Measurements from ENCODE around the gene NOL9. TPM values are rescaled to one million over a fixed set of nuclear protein-coding genes. Genes with fewer than 3 reads are reported as not detected.

Gene NOL9
- total RNA-seq, 1 experiment from 2014 or later: 37.6 TPM

- Histone ChIP-seq H4K20me1 (ENCODE audit: insufficient read depth, low read depth, low read length) (no peaks in the 10 kb centered on the region; the same call in 1 of the 2 replicates), H3K9ac (ENCODE audit: low read length) (no peak overlapping the region), H3K4me1 (ENCODE audit: low read length) (no peaks in the 10 kb centered on the region), H3K9me3 (ENCODE audit: low read length) (no peaks in the 10 kb centered on the region), H3K27me3 (ENCODE audit: low read length) (no peaks in the 10 kb centered on the region), H3K4me3 (ENCODE audit: low read length) (no peak overlapping the region), H3K36me3 (ENCODE audit: insufficient read depth, low read length) (no peaks in the 10 kb centered on the region), H3K9me2 (replicated peaks; ENCODE audit: insufficient read depth, low read length) (no peaks in the 10 kb centered on the region), H2AFZ (ENCODE audit: low read length) (no peak overlapping the region), H3K27ac (ENCODE audit: low read length) (no peak overlapping the region), H3K4me2 (ENCODE audit: low read depth, low read length, poor library complexity, severe bottlenecking) (no peak overlapping the region), H3K79me2 (ENCODE audit: low read length) (no peaks in the 10 kb centered on the region)
- DNase-seq: no peak
Measured at GRCh38 chr1:6498576-6499111, 55.7 kb downstream of the NOL9 start.

- Histone ChIP-seq H3K36me3 (ENCODE audit: insufficient read depth, low read length) (no peaks in the 10 kb centered on the region), H3K27me3 (ENCODE audit: low read length) (no peaks in the 10 kb centered on the region), H3K4me1 (ENCODE audit: low read length) (no peaks in the 10 kb centered on the region), H3K9me3 (ENCODE audit: low read length) (no peaks in the 10 kb centered on the region), H3K9ac (ENCODE audit: low read length) (no peak overlapping the region), H3K79me2 (ENCODE audit: low read length) (no peaks in the 10 kb centered on the region), H4K20me1 (ENCODE audit: insufficient read depth, low read depth, low read length) (no peaks in the 10 kb centered on the region; the same call in 1 of the 2 replicates), H3K4me2 (ENCODE audit: low read depth, low read length, poor library complexity, severe bottlenecking) (no peak overlapping the region), H2AFZ (ENCODE audit: low read length) (no peak overlapping the region), H3K9me2 (replicated peaks; ENCODE audit: insufficient read depth, low read length) (no peaks in the 10 kb centered on the region), H3K27ac (ENCODE audit: low read length) (no peak overlapping the region), H3K4me3 (ENCODE audit: low read length) (no peak overlapping the region)
- no peak for DNase-seq
Measured at GRCh38 chr1:6497867-6498575, 56.3 kb downstream of the NOL9 start.

DNA sequence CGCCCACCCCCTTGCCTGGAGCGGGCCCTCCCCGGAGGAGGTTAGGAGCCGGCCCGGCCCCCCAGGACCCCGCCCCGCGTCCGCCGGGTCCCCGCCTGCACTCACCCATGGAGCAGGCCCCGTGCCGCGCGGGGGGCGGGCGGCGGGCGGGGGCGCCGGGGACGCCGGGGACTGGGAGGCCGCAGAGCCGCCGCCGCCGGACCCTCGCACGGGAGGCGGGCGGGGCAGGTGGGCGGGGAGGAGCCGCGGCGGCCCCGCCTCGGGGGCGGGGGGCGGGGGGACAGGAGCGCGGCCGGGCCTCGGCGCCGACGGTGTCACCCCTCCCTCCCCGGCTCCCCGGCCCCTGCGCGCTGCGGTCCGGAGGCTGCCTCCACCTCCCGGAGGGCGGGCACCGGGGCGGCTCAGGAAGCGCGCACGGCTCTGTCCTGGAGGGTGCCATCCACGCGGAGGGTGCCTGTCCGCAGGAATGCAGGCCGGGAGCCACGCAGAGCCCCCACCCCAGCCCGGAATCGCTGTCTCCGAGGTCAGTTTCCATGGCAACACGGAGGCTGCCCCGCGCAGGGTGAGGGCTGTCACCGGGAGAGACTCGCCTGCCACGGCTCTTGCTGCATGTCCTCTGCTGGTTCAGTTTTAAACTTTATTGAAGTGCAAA, 57.0 kb downstream of the NOL9 start:
- no peak overlapping the region for H3K27ac ChIP-seq (ENCODE audit: low read length)
- H3K36me3 ChIP-seq (ENCODE audit: insufficient read depth, low read length): no peaks in the 10 kb centered on the region
- H3K9ac ChIP-seq (ENCODE audit: low read length): no peak overlapping the region
- no peaks in the 10 kb centered on the region for H3K9me2 ChIP-seq (replicated peaks; ENCODE audit: insufficient read depth, low read length)
- no peak overlapping the region for H2AFZ ChIP-seq (ENCODE audit: low read length)
- DNase-seq: no peak
- H3K9me3 ChIP-seq (ENCODE audit: low read length): no peaks in the 10 kb centered on the region
- no peaks in the 10 kb centered on the region for H3K79me2 ChIP-seq (ENCODE audit: low read length)
- H3K4me2 ChIP-seq (ENCODE audit: low read depth, low read length, poor library complexity, severe bottlenecking): no peak overlapping the region
- H3K27me3 ChIP-seq (ENCODE audit: low read length): no peaks in the 10 kb centered on the region
- H3K4me1 ChIP-seq (ENCODE audit: low read length): no peaks in the 10 kb centered on the region
- H4K20me1 ChIP-seq (ENCODE audit: insufficient read depth, low read depth, low read length): no peaks in the 10 kb centered on the region; the same call in 1 of the 2 replicates
- H3K4me3 ChIP-seq (ENCODE audit: low read length): no peak overlapping the region

- H3K79me2 ChIP-seq (ENCODE audit: low read length): no peaks in the 10 kb centered on the region
- H3K4me1 ChIP-seq (ENCODE audit: low read length): no peaks in the 10 kb centered on the region
- no peaks in the 10 kb centered on the region for H3K36me3 ChIP-seq (ENCODE audit: insufficient read depth, low read length)
- H3K9ac ChIP-seq (ENCODE audit: low read length): no peak overlapping the region
- H3K27ac ChIP-seq (ENCODE audit: low read length): no peak overlapping the region
- H4K20me1 ChIP-seq (ENCODE audit: insufficient read depth, low read depth, low read length): no peaks in the 10 kb centered on the region; the same call in 1 of the 2 replicates
- H3K4me2 ChIP-seq (ENCODE audit: low read depth, low read length, poor library complexity, severe bottlenecking): no peak overlapping the region
- no peak overlapping the region for H2AFZ ChIP-seq (ENCODE audit: low read length)
- no peak overlapping the region for H3K4me3 ChIP-seq (ENCODE audit: low read length)
- H3K9me2 ChIP-seq (replicated peaks; ENCODE audit: insufficient read depth, low read length): no peaks in the 10 kb centered on the region
- H3K9me3 ChIP-seq (ENCODE audit: low read length): no peaks in the 10 kb centered on the region
- no peak for DNase-seq
- no peaks in the 10 kb centered on the region for H3K27me3 ChIP-seq (ENCODE audit: low read length)
Measured at GRCh38 chr1:6496890-6497214, 57.5 kb downstream of the NOL9 start.

DNA sequence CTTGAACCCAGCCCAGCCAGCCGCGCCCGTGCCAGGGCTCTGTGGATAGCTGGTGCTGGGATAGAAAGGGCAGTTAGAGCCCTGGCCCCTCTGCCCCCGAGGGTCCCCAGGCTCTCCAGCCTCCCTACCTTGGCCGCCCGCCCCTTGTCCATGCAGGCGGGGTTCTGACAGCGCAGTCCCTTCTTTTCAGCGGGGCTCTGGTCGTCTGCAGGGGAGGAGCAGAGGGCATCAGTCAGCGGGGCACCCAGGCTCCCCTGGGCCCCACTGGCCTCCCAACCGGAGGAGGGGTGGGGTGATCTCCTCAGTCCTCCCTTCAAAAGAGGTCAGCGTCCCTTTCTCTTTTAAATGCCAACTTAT, 58.0 kb downstream of the NOL9 start:
- H3K36me3 ChIP-seq (ENCODE audit: insufficient read depth, low read length): no peaks in the 10 kb centered on the region
- no peak overlapping the region for H3K9ac ChIP-seq (ENCODE audit: low read length)
- no peak overlapping the region for H3K4me2 ChIP-seq (ENCODE audit: low read depth, low read length, poor library complexity, severe bottlenecking)
- no peaks in the 10 kb centered on the region; the same call in 1 of the 2 replicates for H4K20me1 ChIP-seq (ENCODE audit: insufficient read depth, low read depth, low read length)
- no peaks in the 10 kb centered on the region for H3K79me2 ChIP-seq (ENCODE audit: low read length)
- no peak overlapping the region for H3K4me3 ChIP-seq (ENCODE audit: low read length)
- no peaks in the 10 kb centered on the region for H3K9me3 ChIP-seq (ENCODE audit: low read length)
- no peaks in the 10 kb centered on the region for H3K27me3 ChIP-seq (ENCODE audit: low read length)
- no peak overlapping the region for H3K27ac ChIP-seq (ENCODE audit: low read length)
- no peak for DNase-seq
- H2AFZ ChIP-seq (ENCODE audit: low read length): no peak overlapping the region
- H3K4me1 ChIP-seq (ENCODE audit: low read length): no peaks in the 10 kb centered on the region
- no peaks in the 10 kb centered on the region for H3K9me2 ChIP-seq (replicated peaks; ENCODE audit: insufficient read depth, low read length)

GRCh38 chr1:6495540-6496364, 58.6 kb downstream of the NOL9 start:
- no peaks in the 10 kb centered on the region for H3K9me2 ChIP-seq (replicated peaks; ENCODE audit: insufficient read depth, low read length)
- H3K9ac ChIP-seq (ENCODE audit: low read length): no peak overlapping the region
- no peaks in the 10 kb centered on the region for H3K27me3 ChIP-seq (ENCODE audit: low read length)
- H3K4me3 ChIP-seq (ENCODE audit: low read length): no peak overlapping the region
- peaks cover under 1% of the 10 kb centered on the region; the same call in 1 of the 2 replicates for H3K4me1 ChIP-seq (ENCODE audit: low read length)
- DNase-seq: no peak
- no peak overlapping the region for H3K27ac ChIP-seq (ENCODE audit: low read length)
- H3K36me3 ChIP-seq (ENCODE audit: insufficient read depth, low read length): no peaks in the 10 kb centered on the region
- no peak overlapping the region for H3K4me2 ChIP-seq (ENCODE audit: low read depth, low read length, poor library complexity, severe bottlenecking)
- no peak overlapping the region for H2AFZ ChIP-seq (ENCODE audit: low read length)
- no peaks in the 10 kb centered on the region for H3K9me3 ChIP-seq (ENCODE audit: low read length)
- H4K20me1 ChIP-seq (ENCODE audit: insufficient read depth, low read depth, low read length): no peaks in the 10 kb centered on the region; the same call in 1 of the 2 replicates
- H3K79me2 ChIP-seq (ENCODE audit: low read length): no peaks in the 10 kb centered on the region

DNA sequence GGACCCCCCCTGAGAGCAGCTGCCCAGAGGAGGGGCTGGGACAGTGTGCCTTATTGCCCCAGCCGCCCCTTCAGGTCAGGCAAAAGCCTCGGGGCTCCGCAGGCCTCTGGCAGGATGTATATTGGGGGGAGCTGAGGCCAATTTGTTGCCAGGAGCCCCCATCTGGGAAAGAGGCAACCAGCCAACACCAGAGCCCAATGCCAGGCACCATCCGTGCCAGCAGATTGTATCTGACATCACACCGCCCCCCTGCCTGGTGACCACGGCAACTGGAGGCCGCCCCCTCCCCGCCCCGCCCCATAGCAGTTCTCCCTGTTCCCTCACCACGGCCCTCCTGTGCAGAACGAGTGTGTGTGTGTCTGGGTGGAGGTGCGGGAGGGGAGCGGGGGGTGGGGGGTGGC, 59.3 kb downstream of the NOL9 start:
- Histone ChIP-seq H2AFZ (ENCODE audit: low read length) (no peak overlapping the region), H3K4me2 (ENCODE audit: low read depth, low read length, poor library complexity, severe bottlenecking) (no peak overlapping the region), H3K36me3 (ENCODE audit: insufficient read depth, low read length) (no peaks in the 10 kb centered on the region), H3K9me2 (replicated peaks; ENCODE audit: insufficient read depth, low read length) (no peaks in the 10 kb centered on the region), H3K4me1 (ENCODE audit: low read length) (peaks cover 8% of the 10 kb centered on the region), H3K4me3 (ENCODE audit: low read length) (no peak overlapping the region), H3K79me2 (ENCODE audit: low read length) (no peaks in the 10 kb centered on the region), H3K27me3 (ENCODE audit: low read length) (no peaks in the 10 kb centered on the region), H3K9me3 (ENCODE audit: low read length) (no peaks in the 10 kb centered on the region), H4K20me1 (ENCODE audit: insufficient read depth, low read depth, low read length) (no peaks in the 10 kb centered on the region; the same call in 1 of the 2 replicates), H3K27ac (ENCODE audit: low read length) (no peak overlapping the region), H3K9ac (ENCODE audit: low read length) (no peak overlapping the region)
- no peak for DNase-seq

- Histone ChIP-seq H3K4me2 (ENCODE audit: low read depth, low read length, poor library complexity, severe bottlenecking) (no peak overlapping the region), H4K20me1 (ENCODE audit: insufficient read depth, low read depth, low read length) (no peaks in the 10 kb centered on the region; the same call in 1 of the 2 replicates), H3K27ac (ENCODE audit: low read length) (no peak overlapping the region), H3K36me3 (ENCODE audit: insufficient read depth, low read length) (no peaks in the 10 kb centered on the region), H3K9ac (ENCODE audit: low read length) (no peak overlapping the region), H3K27me3 (ENCODE audit: low read length) (no peaks in the 10 kb centered on the region), H2AFZ (ENCODE audit: low read length) (no peak overlapping the region), H3K4me3 (ENCODE audit: low read length) (no peak overlapping the region), H3K4me1 (ENCODE audit: low read length) (peaks cover 10% of the 10 kb centered on the region), H3K79me2 (ENCODE audit: low read length) (no peaks in the 10 kb centered on the region), H3K9me3 (ENCODE audit: low read length) (no peaks in the 10 kb centered on the region), H3K9me2 (replicated peaks; ENCODE audit: insufficient read depth, low read length) (no peaks in the 10 kb centered on the region)
- no peak for DNase-seq
Measured at GRCh38 chr1:6494627-6495026, 59.7 kb downstream of the NOL9 start.

All from Karpas-422 (cell line).